ENCODE measurements around the gene CLIC4.

- TF ChIP-seq, protein P1, sequence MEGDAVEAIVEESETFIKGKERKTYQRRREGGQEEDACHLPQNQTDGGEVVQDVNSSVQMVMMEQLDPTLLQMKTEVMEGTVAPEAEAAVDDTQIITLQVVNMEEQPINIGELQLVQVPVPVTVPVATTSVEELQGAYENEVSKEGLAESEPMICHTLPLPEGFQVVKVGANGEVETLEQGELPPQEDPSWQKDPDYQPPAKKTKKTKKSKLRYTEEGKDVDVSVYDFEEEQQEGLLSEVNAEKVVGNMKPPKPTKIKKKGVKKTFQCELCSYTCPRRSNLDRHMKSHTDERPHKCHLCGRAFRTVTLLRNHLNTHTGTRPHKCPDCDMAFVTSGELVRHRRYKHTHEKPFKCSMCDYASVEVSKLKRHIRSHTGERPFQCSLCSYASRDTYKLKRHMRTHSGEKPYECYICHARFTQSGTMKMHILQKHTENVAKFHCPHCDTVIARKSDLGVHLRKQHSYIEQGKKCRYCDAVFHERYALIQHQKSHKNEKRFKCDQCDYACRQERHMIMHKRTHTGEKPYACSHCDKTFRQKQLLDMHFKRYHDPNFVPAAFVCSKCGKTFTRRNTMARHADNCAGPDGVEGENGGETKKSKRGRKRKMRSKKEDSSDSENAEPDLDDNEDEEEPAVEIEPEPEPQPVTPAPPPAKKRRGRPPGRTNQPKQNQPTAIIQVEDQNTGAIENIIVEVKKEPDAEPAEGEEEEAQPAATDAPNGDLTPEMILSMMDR (IDR thresholded peaks at IDR 0.05 in 8 of 11, conservative IDR thresholded peaks at IDR 0.05 in 3 of 11): no peak
- TF ChIP-seq POLR2A (IDR thresholded peaks at IDR 0.05) (no peak), POLR2AphosphoS5 (IDR thresholded peaks at IDR 0.05) (no peak)
These were observed 58.0 kb downstream of the CLIC4 start for GRCh38 chr1:24803220-24803619.

All from spleen (tissue), 7 donors.